ENCODE measurements around the gene PARP9.

The PARP9 gene

GRCh38 chr3:122548076-122548475, 16.0 kb downstream of the PARP9 start:
- DNase-seq (ENCODE audit: low read depth), result no peak
- no peak overlapping the region for H3K4me3 ChIP-seq (replicated peaks; ENCODE audit: low read depth, low read length)
- TF ChIP-seq, protein P1, sequence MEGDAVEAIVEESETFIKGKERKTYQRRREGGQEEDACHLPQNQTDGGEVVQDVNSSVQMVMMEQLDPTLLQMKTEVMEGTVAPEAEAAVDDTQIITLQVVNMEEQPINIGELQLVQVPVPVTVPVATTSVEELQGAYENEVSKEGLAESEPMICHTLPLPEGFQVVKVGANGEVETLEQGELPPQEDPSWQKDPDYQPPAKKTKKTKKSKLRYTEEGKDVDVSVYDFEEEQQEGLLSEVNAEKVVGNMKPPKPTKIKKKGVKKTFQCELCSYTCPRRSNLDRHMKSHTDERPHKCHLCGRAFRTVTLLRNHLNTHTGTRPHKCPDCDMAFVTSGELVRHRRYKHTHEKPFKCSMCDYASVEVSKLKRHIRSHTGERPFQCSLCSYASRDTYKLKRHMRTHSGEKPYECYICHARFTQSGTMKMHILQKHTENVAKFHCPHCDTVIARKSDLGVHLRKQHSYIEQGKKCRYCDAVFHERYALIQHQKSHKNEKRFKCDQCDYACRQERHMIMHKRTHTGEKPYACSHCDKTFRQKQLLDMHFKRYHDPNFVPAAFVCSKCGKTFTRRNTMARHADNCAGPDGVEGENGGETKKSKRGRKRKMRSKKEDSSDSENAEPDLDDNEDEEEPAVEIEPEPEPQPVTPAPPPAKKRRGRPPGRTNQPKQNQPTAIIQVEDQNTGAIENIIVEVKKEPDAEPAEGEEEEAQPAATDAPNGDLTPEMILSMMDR (IDR thresholded peaks at IDR 0.05; ENCODE audit: low read length, missing control alignments), result no peak

- TF ChIP-seq, protein P1 (IDR thresholded peaks at IDR 0.05; ENCODE audit: low read length, missing control alignments), result no peak
- H3K4me3 ChIP-seq (replicated peaks; ENCODE audit: low read depth, low read length), result no peak overlapping the region
- DNase-seq (ENCODE audit: low read depth), result no peak
These were observed 17.9 kb downstream of the PARP9 start for GRCh38 chr3:122546151-122546550.

- DNase-seq (ENCODE audit: low read depth), result no peak
- TF ChIP-seq, protein P1 (IDR thresholded peaks at IDR 0.05; ENCODE audit: low read length, missing control alignments), result no peak
- no peak overlapping the region for H3K4me3 ChIP-seq (replicated peaks; ENCODE audit: low read depth, low read length)
These were observed 25.1 kb downstream of the PARP9 start for GRCh38 chr3:122538956-122539490.

GRCh38 chr3:122536632-122537001, 27.5 kb downstream of the PARP9 start:
- TF ChIP-seq, protein P1 (IDR thresholded peaks at IDR 0.05; ENCODE audit: low read length, missing control alignments), result no peak
- H3K4me3 ChIP-seq (replicated peaks; ENCODE audit: low read depth, low read length), result no peak overlapping the region
- no peak for DNase-seq (ENCODE audit: low read depth)

DNA sequence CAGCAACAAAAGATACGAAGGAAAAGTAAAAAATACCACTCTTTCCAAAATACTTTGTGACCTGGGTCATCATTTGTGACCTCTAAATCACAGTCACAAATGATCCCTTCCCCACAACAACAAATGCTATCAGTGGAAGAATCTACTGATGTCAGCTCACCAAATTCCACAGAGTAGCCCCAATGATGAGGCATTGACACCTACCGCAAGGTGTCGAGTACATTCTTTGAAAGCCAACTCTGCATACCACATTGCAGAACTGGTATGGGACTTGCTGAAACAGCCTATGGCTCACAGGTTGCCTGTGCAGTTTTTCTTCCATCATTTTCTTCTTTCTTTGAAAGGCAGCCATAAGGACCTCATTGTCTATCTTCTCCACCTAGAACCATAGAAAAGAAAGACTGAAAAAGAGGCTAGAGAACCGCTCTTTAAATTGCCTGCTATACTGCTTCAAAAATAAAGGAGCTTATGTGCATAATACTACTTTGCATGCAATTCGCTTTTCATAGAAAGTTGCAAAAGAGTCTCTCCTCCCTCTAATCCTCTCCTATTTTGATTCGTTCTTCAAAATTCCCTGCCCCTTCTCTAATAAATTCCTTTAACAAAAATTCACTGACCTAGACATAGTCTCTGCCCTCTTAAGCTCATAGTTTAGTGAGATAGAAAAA, 28.0 kb downstream of the PARP9 start:
- TF ChIP-seq, protein P1 (IDR thresholded peaks at IDR 0.05; ENCODE audit: low read length, missing control alignments), result no peak
- no peak for DNase-seq (ENCODE audit: low read depth)
- H3K4me3 ChIP-seq (replicated peaks; ENCODE audit: low read depth, low read length), result no peak overlapping the region

GRCh38 chr3:122533931-122534334, 30.2 kb downstream of the PARP9 start:
- peak; percentile 62 for DNase-seq (ENCODE audit: low read depth)
- H3K4me3 ChIP-seq (replicated peaks; ENCODE audit: low read depth, low read length), result no peak overlapping the region
- TF ChIP-seq, protein P1 (IDR thresholded peaks at IDR 0.05; ENCODE audit: low read length, missing control alignments), result no peak

DNA sequence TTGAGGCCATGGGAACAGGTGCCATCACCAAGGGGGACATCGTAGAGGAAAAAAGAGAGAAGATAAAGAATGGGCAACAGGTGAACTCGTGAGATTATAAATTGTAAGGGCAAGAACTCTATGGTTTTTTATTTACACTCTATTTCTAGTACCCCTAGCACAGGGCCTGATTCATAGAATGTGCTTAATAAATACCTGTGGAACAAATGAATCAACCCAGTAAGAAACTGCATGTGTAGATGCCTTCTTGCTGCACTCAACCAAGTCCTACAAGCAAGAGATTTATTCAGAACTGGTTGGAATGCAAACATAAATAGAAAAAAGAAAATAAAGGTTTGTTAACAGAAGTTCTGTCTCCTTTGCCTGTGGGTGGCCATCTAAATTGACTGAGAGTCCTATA, 30.6 kb downstream of the PARP9 start:
- TF ChIP-seq, protein P1 (IDR thresholded peaks at IDR 0.05; ENCODE audit: low read length, missing control alignments), result no peak
- DNase-seq (ENCODE audit: low read depth), result no peak
- no peak overlapping the region for H3K4me3 ChIP-seq (replicated peaks; ENCODE audit: low read depth, low read length)
